Measurements from ENCODE around the gene CNTN3.

DNA sequence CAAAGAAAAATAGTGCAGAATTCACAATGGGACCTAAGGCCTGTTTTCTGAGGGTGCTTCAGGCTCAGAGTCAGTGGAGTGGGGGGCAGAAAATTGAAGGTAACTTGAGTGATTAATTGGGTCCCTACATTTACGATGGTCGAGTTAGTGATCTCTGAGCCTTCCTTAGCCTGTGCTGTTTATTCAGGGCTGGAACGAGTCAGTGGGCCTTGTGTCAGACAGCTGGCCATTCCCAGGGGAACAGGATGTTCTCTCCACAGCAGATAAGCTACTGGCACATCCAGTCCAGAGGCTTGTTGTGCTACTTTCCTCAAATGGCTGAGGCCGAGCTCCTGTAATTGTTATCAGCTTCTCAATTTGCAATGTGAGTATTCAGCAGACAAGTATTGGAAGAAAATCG, 29.2 kb upstream of the CNTN3 start:
- TF ChIP-seq, protein P1, sequence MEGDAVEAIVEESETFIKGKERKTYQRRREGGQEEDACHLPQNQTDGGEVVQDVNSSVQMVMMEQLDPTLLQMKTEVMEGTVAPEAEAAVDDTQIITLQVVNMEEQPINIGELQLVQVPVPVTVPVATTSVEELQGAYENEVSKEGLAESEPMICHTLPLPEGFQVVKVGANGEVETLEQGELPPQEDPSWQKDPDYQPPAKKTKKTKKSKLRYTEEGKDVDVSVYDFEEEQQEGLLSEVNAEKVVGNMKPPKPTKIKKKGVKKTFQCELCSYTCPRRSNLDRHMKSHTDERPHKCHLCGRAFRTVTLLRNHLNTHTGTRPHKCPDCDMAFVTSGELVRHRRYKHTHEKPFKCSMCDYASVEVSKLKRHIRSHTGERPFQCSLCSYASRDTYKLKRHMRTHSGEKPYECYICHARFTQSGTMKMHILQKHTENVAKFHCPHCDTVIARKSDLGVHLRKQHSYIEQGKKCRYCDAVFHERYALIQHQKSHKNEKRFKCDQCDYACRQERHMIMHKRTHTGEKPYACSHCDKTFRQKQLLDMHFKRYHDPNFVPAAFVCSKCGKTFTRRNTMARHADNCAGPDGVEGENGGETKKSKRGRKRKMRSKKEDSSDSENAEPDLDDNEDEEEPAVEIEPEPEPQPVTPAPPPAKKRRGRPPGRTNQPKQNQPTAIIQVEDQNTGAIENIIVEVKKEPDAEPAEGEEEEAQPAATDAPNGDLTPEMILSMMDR (IDR thresholded peaks at IDR 0.05): no peak
- no peak for TF ChIP-seq POLR2A (IDR thresholded peaks at IDR 0.05)
